GM06990 (cell line): Measurements from ENCODE around the gene HIVEP2.

ENCODE experiments used
- DNase-seq: peaks from one replicate; pipeline ENCODE4 v3.0.0-alpha.2; 2011; ENCODE audit not compliant: insufficient read length; ENCODE audit errors: extremely low read depth
- H3K27me3 ChIP-seq: replicated peaks from 2 replicates; pipeline ENCODE4 v1.6.0; 2011; ENCODE audit warnings: low read length; ENCODE audit not compliant: control insufficient read depth, insufficient read depth
- H3K36me3 ChIP-seq: 2 replicates; pipeline ENCODE4 v1.5.1; 2011; ENCODE audit warnings: low read length; ENCODE audit not compliant: control insufficient read depth, insufficient read depth
- H3K4me3 ChIP-seq: replicated peaks from 2 replicates; pipeline ENCODE4 v1.5.1; 2011; ENCODE audit warnings: low read depth, mild to moderate bottlenecking, control low read depth, low read length
- TF ChIP-seq, protein P1 (sequence below): IDR thresholded peaks from 2 replicates; pipeline ENCODE4 v1.5.1; 2011; ENCODE audit warnings: low read length, control low read depth, mild to moderate bottlenecking, inconsistent platforms; ENCODE audit not compliant: insufficient read depth, poor library complexity, severe bottlenecking

Gene HIVEP2

GRCh38 chr6:142820338-142821051 is 124.5 kb downstream of the HIVEP2 start:
- TF ChIP-seq, protein P1, sequence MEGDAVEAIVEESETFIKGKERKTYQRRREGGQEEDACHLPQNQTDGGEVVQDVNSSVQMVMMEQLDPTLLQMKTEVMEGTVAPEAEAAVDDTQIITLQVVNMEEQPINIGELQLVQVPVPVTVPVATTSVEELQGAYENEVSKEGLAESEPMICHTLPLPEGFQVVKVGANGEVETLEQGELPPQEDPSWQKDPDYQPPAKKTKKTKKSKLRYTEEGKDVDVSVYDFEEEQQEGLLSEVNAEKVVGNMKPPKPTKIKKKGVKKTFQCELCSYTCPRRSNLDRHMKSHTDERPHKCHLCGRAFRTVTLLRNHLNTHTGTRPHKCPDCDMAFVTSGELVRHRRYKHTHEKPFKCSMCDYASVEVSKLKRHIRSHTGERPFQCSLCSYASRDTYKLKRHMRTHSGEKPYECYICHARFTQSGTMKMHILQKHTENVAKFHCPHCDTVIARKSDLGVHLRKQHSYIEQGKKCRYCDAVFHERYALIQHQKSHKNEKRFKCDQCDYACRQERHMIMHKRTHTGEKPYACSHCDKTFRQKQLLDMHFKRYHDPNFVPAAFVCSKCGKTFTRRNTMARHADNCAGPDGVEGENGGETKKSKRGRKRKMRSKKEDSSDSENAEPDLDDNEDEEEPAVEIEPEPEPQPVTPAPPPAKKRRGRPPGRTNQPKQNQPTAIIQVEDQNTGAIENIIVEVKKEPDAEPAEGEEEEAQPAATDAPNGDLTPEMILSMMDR, result no peak
- H3K4me3 ChIP-seq, result peak overlapping the region; percentile 53; the same call in 1 of the 2 replicates
- DNase-seq, result no peak
- no peaks in the 10 kb centered on the region; the same call in 1 of the 2 replicates for H3K36me3 ChIP-seq
- H3K27me3 ChIP-seq, result no peaks in the 10 kb centered on the region

DNA sequence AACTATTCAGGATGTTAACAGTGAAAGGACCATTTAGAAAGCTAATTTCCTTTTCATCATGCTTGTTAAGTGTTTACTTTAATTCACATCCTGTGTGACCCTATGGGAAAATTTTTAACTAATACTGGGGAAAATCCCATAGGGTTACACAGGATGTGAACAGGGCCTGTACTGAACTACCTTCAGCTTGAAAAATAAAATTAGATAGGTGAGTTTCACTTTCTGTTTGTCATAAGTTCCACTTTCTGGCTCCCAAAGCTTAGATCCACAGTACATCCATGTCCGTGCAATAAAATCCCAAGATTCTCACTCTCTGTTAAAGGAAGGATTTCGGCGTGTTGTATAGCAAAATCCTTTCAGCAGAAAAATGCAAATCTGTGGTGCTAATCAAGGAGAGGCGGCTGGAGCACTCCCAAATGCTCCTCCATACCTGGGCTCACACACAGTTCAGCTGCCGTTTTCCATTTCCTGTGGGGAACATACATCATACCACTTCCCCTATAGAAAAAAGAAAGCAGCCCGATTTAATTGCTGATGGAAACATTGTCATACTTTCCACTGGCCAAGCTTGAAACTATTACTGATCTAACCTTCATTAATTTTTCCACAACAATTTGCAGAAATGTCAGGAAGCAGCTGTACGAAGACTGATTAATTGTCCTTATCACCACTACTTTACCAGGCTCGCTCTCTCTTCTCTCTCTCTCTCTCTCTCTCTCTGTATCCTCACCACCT is 125.2 kb downstream of the HIVEP2 start:
- DNase-seq, result peak; percentile 69
- TF ChIP-seq, protein P1, result no peak
- H3K36me3 ChIP-seq, result no peaks in the 10 kb centered on the region; the same call in 1 of the 2 replicates
- peak overlapping the region; percentile 53 for H3K4me3 ChIP-seq
- no peaks in the 10 kb centered on the region for H3K27me3 ChIP-seq

DNA sequence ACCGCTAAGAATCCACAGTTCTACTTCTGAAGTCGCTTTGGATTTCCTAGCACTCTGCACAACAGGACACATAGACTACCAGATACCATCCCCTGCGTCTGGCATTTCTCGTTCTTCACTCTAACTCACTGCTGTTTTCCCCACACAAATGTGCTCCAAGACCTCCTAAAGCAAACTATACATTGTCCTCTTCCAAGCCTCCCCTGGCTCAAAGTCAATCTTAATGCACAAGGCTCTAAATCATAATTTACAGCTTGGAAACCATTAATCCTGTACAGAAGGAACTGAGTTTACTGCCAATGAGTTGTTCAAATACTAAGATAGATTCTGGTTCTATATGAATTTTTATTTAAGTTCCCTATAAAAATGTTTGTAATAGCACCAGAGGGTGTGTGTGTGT is 128.5 kb downstream of the HIVEP2 start:
- no peak overlapping the region for H3K4me3 ChIP-seq
- DNase-seq, result no peak
- H3K36me3 ChIP-seq, result no peaks in the 10 kb centered on the region; the same call in 1 of the 2 replicates
- H3K27me3 ChIP-seq, result no peaks in the 10 kb centered on the region
- TF ChIP-seq, protein P1, result no peak

- DNase-seq, result no peak
- no peak overlapping the region for H3K4me3 ChIP-seq
- no peaks in the 10 kb centered on the region; the same call in 1 of the 2 replicates for H3K36me3 ChIP-seq
- no peaks in the 10 kb centered on the region for H3K27me3 ChIP-seq
- TF ChIP-seq, protein P1, result no peak
Measured at GRCh38 chr6:142816031-142816430, 128.9 kb downstream of the HIVEP2 start.

DNA sequence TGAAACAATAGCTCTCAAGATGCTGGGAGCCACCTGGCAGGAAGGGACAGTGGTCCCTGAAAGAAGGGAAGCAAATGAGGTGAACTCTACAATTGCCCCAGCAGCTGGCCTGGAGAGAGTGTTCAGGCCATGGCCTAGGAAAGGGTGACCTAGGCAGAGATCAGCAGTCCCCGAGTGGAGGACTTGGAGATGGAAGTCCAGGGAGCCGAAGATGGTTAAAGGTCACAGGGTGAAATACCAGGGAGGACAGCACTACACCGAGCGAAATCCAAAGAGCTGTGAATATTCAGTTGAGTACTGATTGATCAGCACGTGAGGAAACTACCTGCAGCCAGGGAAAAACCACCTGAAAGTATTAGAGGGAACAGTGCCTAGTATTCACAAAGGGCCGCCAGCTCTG is 133.1 kb downstream of the HIVEP2 start:
- Histone ChIP-seq H3K27me3 (no peaks in the 10 kb centered on the region), H3K36me3 (no peaks in the 10 kb centered on the region; the same call in none of the 2 replicates), H3K4me3 (no peak overlapping the region)
- no peak for DNase-seq
- TF ChIP-seq, protein P1, result no peak
